NCI-H146 (cell line): ENCODE results near the gene RAB8A.
"Not testable (repeated sequence)": the region's sequence is repeated elsewhere in the genome, so short reads cannot be mapped to it uniquely, and the experiment has no call there.

Experiments
- DNase-seq: peaks from one replicate; lab custom pipeline; 2025; lab: John Stamatoyannopoulos, UW

RAB8A gene

DNA sequence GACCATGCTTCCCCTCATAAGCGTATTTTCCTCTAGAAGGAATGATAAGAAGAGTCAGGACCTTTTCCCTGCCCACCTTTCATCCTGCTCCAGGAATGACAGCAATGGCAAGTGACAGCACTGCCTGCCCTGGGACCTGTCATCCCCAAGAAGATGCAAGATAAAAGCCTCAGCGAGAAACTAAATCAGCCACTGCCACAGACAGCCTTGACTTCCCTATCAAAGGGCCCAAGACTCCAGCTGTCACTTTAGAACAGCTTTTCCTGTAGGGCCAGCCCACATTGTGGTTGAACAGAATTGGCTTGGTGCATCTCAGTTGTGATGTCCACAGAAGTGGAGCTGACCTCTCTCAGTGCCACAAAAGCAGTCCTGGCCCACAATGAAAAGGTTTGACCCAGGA is 1.1 kb downstream of the RAB8A start:
- DNase-seq, result no peak

GRCh38 chr19:16113727-16114126 is 2.0 kb downstream of the RAB8A start:
- no peak for DNase-seq

DNA sequence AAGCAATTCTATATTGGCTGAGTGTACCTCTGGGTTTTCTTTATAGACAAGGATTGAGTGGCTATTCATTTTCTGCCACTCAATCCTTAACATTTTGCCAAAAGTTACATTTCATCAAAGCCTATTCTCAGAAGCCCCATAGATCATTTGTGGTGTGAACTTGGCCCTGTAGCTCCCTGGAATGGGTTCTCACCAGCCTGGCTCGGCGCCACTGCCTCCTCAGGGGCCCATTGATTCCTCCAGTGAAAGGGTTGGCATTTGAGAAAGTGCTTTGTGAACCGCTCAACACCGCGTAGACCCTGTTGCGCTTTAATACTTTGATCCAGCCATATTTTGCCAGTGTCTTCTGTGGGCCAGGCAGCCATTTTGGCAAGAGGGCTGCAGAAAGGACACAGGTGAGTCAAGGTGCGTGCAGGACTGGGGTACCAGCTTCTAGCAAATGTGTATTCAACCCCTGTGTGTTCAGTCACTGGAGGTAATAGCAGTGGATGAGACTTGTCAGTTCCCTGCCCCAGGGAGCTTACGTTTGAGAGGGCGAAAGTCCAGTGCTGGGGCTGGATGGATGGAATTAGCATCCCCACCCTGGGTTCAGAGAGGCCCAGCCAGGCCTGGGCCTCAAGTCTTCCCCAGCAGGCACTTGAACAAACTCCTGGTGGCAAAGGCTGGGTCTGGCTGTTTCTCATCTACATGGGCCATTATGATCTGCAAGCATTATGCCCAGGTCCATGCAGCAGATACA is 3.8 kb downstream of the RAB8A start:
- no peak for DNase-seq

- no peak for DNase-seq
Measured at GRCh38 chr19:16116067-16116466, 4.4 kb downstream of the RAB8A start.

DNA sequence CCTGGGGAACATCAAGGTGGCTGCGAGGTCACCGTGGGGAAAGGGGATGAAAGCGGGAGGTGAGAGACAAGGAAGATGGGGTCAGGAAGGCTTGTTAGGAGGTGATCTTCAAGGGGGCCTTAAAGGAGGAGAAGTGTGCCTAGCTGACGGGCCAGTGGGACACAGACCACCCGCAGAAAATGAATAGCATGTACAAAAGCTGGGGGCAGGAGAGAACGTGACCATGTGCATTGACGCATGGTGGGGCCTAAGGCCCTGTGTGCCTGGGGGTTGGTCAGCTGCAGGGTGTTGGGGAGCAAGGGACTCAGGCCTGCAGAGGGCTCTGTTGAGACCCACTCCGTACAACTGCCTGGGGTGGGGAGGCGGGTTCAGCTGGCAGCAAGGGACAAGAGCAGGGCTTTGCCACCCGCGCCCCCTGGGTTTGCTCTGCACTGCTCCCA is 5.9 kb downstream of the RAB8A start:
- no peak for DNase-seq

- no peak for DNase-seq
Measured at GRCh38 chr19:16118489-16119033, 6.9 kb downstream of the RAB8A start.

DNA sequence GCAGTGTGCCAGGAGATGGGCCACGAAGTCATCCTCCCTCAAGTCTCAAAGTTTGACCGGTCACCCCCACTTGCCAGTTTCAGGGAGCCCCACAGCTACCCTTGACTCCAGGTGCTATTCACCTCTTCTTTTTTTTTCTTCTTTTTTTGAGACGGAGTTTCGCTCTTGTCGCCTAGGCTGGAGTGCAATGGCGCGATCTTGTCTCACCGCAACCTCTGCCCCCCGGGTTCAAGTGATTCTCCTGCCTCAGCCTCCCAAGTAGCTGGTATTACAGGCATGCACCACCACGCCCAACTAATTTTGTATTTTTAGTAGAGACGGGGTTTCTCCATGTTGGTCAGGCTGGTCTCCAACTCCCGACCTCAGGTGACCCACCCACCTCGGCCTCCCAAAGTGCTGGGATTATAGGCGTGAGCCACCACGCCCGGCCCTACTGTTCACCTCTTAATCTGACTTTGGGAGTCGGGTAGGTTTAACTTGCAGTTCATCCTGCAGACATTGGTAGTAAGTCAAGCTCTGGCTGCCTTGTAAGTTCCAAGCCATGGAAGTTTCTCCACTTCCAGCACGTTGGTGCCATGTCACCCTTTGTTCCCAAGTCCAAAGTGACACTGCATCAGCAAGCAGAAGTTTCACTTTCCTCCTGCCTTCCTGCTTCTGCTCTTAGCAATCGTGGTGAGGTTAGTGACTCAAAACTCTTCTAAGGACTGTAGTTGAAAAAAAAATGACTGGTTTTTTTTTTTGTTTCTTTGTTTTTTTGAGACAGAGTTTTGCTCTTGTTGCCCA is 7.6 kb downstream of the RAB8A start:
- not testable (repeated sequence) for DNase-seq

GRCh38 chr19:16121141-16121540 is 9.5 kb downstream of the RAB8A start:
- no peak for DNase-seq

GRCh38 chr19:16121967-16122366 is 10.3 kb downstream of the RAB8A start:
- DNase-seq, result no peak

DNA sequence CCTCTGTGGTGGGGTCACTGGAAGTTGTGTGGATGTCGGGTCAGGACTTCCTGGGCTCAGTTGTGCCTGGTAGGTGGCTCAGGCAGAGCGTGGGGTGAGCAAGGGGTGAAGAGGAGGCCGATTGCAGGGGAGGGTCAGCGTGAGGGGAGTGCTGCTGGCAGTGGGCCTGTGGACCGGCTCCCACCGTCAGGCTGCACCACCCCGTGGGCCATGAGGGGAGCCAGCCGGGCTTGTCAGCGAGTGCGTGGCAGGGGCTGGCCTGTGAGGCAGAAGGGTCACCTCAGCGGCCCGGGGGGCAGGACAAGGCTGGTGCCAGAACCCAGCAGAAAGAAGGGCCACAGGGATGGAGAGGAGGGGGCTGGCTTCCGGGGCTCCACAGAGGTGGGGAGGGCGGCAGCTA is 13.3 kb downstream of the RAB8A start:
- DNase-seq, result no peak

GRCh38 chr19:16125737-16126495 is 14.2 kb downstream of the RAB8A start:
- no peak for DNase-seq

GRCh38 chr19:16127080-16127479 is 15.4 kb downstream of the RAB8A start:
- no peak for DNase-seq

DNA sequence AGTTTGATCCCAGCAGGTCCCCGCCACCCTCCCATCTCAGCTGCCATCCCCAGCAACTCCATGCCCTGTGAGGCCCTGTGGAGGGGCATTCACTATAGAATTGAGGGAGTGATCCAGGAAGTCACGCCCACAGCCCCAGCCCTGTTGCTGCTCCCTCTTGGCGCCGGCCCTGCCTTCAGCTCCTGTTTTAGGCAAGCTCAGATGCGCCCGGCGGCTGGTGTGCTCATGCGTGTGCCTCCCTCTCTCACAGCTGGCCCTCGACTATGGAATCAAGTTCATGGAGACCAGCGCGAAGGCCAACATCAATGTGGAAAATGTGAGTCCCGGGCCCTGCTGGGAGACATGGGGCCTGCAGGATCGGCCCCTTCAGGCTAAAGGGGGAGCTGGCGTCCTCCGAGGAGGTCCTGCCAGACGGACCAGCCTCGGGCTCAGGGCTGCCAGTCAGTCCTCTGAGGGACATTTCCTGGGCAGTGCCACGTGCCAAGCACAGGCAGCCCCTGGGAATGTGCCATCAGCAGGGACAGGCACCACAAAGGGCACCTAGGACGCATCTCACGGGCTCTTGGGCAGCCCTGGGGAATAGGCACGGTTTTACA is 16.2 kb downstream of the RAB8A start:
- no peak for DNase-seq

DNA sequence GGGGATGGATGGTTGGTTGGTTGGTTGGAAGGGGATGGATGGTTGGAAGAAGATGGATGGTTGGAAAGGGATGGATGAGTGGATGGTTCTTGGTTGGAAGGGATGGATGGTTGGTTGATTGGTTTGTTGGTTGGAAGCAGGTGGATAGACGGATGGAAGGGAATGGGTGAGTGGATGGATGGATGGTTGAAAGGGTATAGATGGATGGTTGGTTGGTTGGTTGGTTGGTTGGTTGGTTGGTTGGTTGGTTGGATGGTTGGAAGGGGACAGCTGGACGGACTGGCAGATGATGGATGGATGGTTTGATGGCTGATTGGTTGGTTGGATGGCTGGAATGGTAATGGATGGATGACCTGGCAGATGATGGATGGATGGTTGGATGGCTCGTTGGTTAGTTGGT is 20.0 kb downstream of the RAB8A start:
- no peak for DNase-seq

DNA sequence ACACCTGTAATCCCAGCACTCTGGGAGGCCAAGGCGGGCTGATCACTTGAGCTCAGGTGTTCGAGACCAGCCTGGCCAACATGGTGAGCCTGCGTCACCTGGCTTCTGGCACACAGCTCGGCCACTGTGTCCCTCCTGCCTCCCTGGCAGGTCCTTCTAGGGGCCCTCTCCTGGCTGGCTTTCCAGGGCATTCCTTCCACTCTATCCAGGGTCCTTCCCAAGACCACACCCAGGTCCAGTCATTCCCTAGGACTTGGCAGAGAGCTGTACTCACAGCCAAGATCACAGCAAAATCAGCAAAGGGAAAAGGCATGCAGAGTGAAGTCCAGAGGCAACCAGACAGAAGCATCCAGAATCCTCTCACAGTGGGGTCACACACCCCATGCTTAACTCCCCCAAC is 22.1 kb downstream of the RAB8A start:
- no peak for DNase-seq

- DNase-seq, result no peak
Measured at GRCh38 chr19:16134510-16134909, 22.8 kb downstream of the RAB8A start.

DNA sequence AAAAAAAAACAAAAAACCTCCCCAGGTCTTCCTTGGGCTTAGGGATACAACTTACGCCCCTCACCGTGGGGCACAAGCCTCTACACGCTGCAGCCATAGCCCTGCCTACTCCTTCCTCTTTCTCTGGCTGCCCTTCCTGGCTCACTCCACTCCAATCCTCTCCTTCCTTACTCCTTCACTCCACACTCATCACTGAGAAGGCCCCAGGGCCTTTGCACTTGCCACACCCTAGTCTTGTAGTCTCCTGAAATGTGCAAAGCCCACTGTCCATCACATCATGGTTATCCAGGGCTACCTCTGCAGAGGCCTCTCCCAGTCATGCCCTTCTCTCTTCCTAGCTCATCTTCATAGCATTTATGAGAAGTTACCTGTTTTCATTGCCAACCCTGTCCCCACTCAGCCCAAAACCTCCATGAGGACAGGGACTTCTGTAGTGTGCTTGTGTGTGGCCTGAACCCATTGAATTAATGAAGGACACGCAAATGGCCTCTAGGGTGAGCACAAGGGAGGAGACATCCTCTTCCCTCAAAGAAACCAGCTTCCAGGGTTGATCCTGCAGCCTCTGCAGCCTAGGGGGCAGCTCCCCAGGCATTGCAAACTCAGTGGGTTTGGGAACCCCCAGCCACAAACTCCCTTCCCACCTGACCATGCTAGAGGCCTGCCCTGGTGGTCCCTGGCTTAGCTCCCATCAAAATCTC is 23.9 kb downstream of the RAB8A start:
- no peak for DNase-seq

GRCh38 chr19:16136185-16136999 is 24.7 kb downstream of the RAB8A start:
- peak; percentile 54 for DNase-seq

- DNase-seq, result no peak
Measured at GRCh38 chr19:16139752-16140151, 28.1 kb downstream of the RAB8A start.

DNA sequence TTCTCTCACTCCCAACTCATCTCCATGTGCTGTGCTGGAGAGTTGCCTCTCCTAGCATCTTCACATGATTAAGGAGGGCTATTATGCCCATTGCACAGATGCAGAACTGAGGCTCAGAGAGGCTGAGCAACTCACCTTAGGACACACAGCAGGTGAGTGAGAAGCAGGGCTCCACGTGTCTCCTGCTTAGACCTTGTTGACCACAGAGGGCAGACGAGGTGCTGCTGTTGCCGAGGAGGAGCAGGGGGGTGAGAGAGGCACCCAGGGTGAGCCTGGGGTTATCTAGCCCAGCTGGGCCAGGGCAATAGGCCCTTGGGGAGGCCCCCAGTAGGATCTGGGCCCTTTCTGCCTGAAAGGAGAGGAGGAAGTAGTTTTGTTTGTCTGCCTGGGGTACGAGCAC is 29.4 kb downstream of the RAB8A start:
- no peak for DNase-seq
